CD14-positive monocyte (primary cell): ENCODE data around the gene TUBB3. TPM values are rescaled to one million over a fixed set of nuclear protein-coding genes. Genes with fewer than 3 reads are reported as not detected.

Experiments
- DNase-seq, 3 donors: peaks; one replicate each; pipeline ENCODE4 v3.0.0-alpha.2; 2011 to 2022
- H2AFZ ChIP-seq: 2 replicates; pipeline ENCODE4 v1.6.0; 2012; ENCODE audit warnings: mild to moderate bottlenecking, low read depth, low read length, inconsistent platforms; ENCODE audit not compliant: insufficient read depth, poor library complexity, severe bottlenecking
- H3K27ac ChIP-seq, 2 donors: 1 replicate in 1 of 2; 2 replicates in 1 of 2; pipeline ENCODE4 v1.5.1; 2012 to 2013; ENCODE audit warnings: low read length in 2 of 2, control low read depth in 1 of 2, inconsistent platforms in 1 of 2, low read depth in 1 of 2, mild to moderate bottlenecking in 1 of 2
- H3K27me3 ChIP-seq, 2 donors: one replicate each; pipeline versions ENCODE4 v1.6.0 to v1.6.1; 2011 to 2013; ENCODE audit warnings: low read length in 2 of 2; ENCODE audit not compliant: control insufficient read depth in 2 of 2, insufficient read depth in 2 of 2
- H3K36me3 ChIP-seq, 2 donors: replicated peaks in 1 of 2; 1 replicate in 1 of 2; 2 replicates in 1 of 2; pipeline versions ENCODE4 v1.5.1 to v1.6.1; 2012 to 2013; ENCODE audit warnings: low read length in 2 of 2, control low read depth in 1 of 2, inconsistent platforms in 1 of 2, mild to moderate bottlenecking in 1 of 2; ENCODE audit not compliant: insufficient read depth in 2 of 2, control insufficient read depth in 1 of 2
- H3K4me1 ChIP-seq, 2 donors: 1 replicate in 1 of 2; 2 replicates in 1 of 2; pipeline versions ENCODE4 v1.5.1 to v1.6.1; 2012 to 2013; ENCODE audit warnings: low read length in 2 of 2, control low read depth in 1 of 2, inconsistent platforms in 1 of 2, mild to moderate bottlenecking in 1 of 2, moderate library complexity in 1 of 2; ENCODE audit not compliant: insufficient read depth in 2 of 2, control insufficient read depth in 1 of 2
- H3K4me2 ChIP-seq: replicated peaks from 2 replicates; pipeline ENCODE3; 2012; ENCODE audit warnings: low read length, moderate library complexity, mild to moderate bottlenecking; ENCODE audit not compliant: poor library complexity, severe bottlenecking; ENCODE audit errors: extremely low read depth
- H3K4me3 ChIP-seq, 3 experiments: fragments of 200-600 bp in 1 of 3; sonication (generic) in 1 of 3; replicated peaks in 1 of 3; 1 replicate in 2 of 3; 2 replicates in 1 of 3; pipeline ENCODE4 v1.5.1; 2011 to 2013; ENCODE audit warnings: low read length in 3 of 3, mild to moderate bottlenecking in 3 of 3, control low read depth in 2 of 3, low read depth in 2 of 3, inconsistent platforms in 1 of 3, moderate library complexity in 1 of 3
- H3K79me2 ChIP-seq: 2 replicates; pipeline ENCODE4 v1.6.0; 2012; ENCODE audit warnings: mild to moderate bottlenecking, control low read depth, inconsistent platforms, low read length, moderate library complexity; ENCODE audit not compliant: insufficient read depth
- H3K9ac ChIP-seq: 2 replicates; pipeline ENCODE4 v1.6.0; 2017; ENCODE audit warnings: low read length, mild to moderate bottlenecking; ENCODE audit not compliant: insufficient read depth, poor library complexity, severe bottlenecking
- H3K9me3 ChIP-seq, 2 donors: replicated peaks in 1 of 2; 1 replicate in 1 of 2; 2 replicates in 1 of 2; pipeline versions ENCODE4 v1.5.1 to v1.6.1; 2012 to 2013; ENCODE audit warnings: low read length in 2 of 2, control low read depth in 1 of 2; ENCODE audit not compliant: control insufficient read depth in 1 of 2, insufficient read depth in 1 of 2
- H4K20me1 ChIP-seq: 2 replicates; pipeline ENCODE4 v1.6.0; 2012; ENCODE audit warnings: mild to moderate bottlenecking, low read length, control low read depth, moderate library complexity; ENCODE audit not compliant: insufficient read depth
- H3K27ac Mint-ChIP-seq, 7 donors: one replicate each; pipeline ENCODE4 v1.8.0; 2020; ENCODE audit warnings: mild to moderate bottlenecking in 7 of 7, mixed read lengths in 7 of 7, moderate library complexity in 6 of 7, inconsistent platforms in 2 of 7
- H3K27me3 Mint-ChIP-seq, 3 donors: one replicate each; pipeline ENCODE4 v1.8.0; 2021 to 2022; ENCODE audit warnings: low read depth in 3 of 3, mild to moderate bottlenecking in 3 of 3, mixed read lengths in 3 of 3, moderate library complexity in 3 of 3, inconsistent platforms in 1 of 3
- H3K36me3 Mint-ChIP-seq, 2 donors: one replicate each; pipeline ENCODE4 v1.8.0; 2020; ENCODE audit warnings: mixed read lengths in 2 of 2, inconsistent platforms in 1 of 2, mild to moderate bottlenecking in 1 of 2
- H3K4me1 Mint-ChIP-seq: one replicate; pipeline ENCODE4 v1.8.0; 2020; ENCODE audit warnings: mild to moderate bottlenecking, mixed read lengths
- H3K4me3 Mint-ChIP-seq, 2 donors: one replicate each; pipeline ENCODE4 v1.8.0; 2020; ENCODE audit warnings: mild to moderate bottlenecking in 2 of 2, mixed read lengths in 2 of 2, moderate library complexity in 1 of 2
- H3K9me3 Mint-ChIP-seq, 7 donors: one replicate each; pipeline ENCODE4 v1.8.0; 2020 to 2022; ENCODE audit warnings: mixed read lengths in 7 of 7, mild to moderate bottlenecking in 6 of 7, moderate library complexity in 6 of 7, inconsistent platforms in 2 of 7
- CTCF ChIP-seq: fragments of 200-600 bp; IDR thresholded peaks from one replicate; pipeline ENCODE4 v1.8.0; 2022; ENCODE audit warnings: antibody characterized with exemption, mild to moderate bottlenecking
- WGBS: methylation state at CpG from one replicate; pipeline ENCODE4 v1.1.5; 2013; ENCODE audit warnings: missing lambda C conversion rate; ENCODE audit not compliant: insufficient coverage; 5-methylcytosine and 5-hydroxymethylcytosine counted together
- intact Hi-C, 2 donors: fragments of 100-400 bp; cut with micrococcal nuclease; formaldehyde crosslinking; loops; one replicate each; pipeline versions ENCODE4 v1.15.0 to v1.15.1; 2023
- polyA plus RNA-seq, 3 donors: library from polyadenylated mRNA; depleted of rRNA in 1 of 3; unstranded in 2 of 3; stranded (reverse) in 1 of 3; fragments of 300-500 nt in 2 of 3; fragments of >200 nt in 1 of 3; fragmentation: Illumina TruSeq in 2 of 3; gene quantifications; 1 replicate in 2 of 3; 2 replicates in 1 of 3; pipeline ENCODE4 v1.2.3, GENCODE V29; 2012 to 2021

The TUBB3 gene
- polyA plus RNA-seq, 3 donors: 2.9 TPM; not detected in 2

- peaks cover 0 to 13% of the 10 kb centered on the region in 2 donors for H3K9me3 ChIP-seq
- H3K27ac Mint-ChIP-seq: no peak overlapping the region
Measured at GRCh38 chr16:89907055-89907814, 15.9 kb upstream of the TUBB3 start.

GRCh38 chr16:89908236-89908635 is 14.9 kb upstream of the TUBB3 start:
- Histone ChIP-seq H3K36me3 (peaks cover 56 to 68% of the 10 kb centered on the region in 2 donors), H2AFZ (no peak overlapping the region), H3K4me3 (no peak overlapping the region), H3K79me2 (no peaks in the 10 kb centered on the region), H3K4me1 (peaks cover 0 to 7% of the 10 kb centered on the region in 2 donors), H3K27me3 (no peaks in the 10 kb centered on the region), H3K4me2 (no peak overlapping the region), H3K27ac (no peak overlapping the region), H3K9ac (no peak overlapping the region), H3K9me3 (peaks cover 0 to 13% of the 10 kb centered on the region in 2 donors), H4K20me1 (peaks cover 89% of the 10 kb centered on the region)
- TF ChIP-seq CTCF: no peak
- intact Hi-C loops: no loop called here
- Mint-ChIP-seq H3K27me3 (peaks cover 0 to 1% (median 0%) of the 10 kb centered on the region in 3 donors), H3K36me3 (peaks cover 50 to 82% of the 10 kb centered on the region in 2 donors), H3K9me3 (peaks cover 1 to 10% (median 3%) of the 10 kb centered on the region in 7 donors), H3K4me3 (no peak overlapping the region), H3K4me1 (peaks cover 7% of the 10 kb centered on the region), H3K27ac (peak overlapping the region in 2 of 7 donors; percentile 36 to 63)
- 100% methylated on average over 2 of the region's 4 CpGs for WGBS
- no peak for DNase-seq

More at GRCh38 chr16:89907055-89907814, 15.9 kb upstream of the TUBB3 start:
- H3K36me3 Mint-ChIP-seq: peaks cover 50 to 87% of the 10 kb centered on the region in 2 donors
- H3K27me3 Mint-ChIP-seq: no peaks in the 10 kb centered on the region
- intact Hi-C loops: no loop called here
- Histone ChIP-seq H2AFZ (no peak overlapping the region), H3K4me2 (no peak overlapping the region), H3K36me3 (peaks cover 62 to 75% of the 10 kb centered on the region in 2 donors), H3K79me2 (no peaks in the 10 kb centered on the region), H3K4me1 (peaks cover 0 to 7% of the 10 kb centered on the region in 2 donors), H4K20me1 (peaks cover 86% of the 10 kb centered on the region), H3K27ac (no peak overlapping the region), H3K9ac (no peak overlapping the region), H3K4me3 (no peak overlapping the region), H3K27me3 (no peaks in the 10 kb centered on the region)
- 100% methylated on average over 3 of the region's 13 CpGs for WGBS
- no peak for DNase-seq
- peaks cover 7% of the 10 kb centered on the region for H3K4me1 Mint-ChIP-seq
- no peak for TF ChIP-seq CTCF
- peaks cover 0 to 10% (median 3%) of the 10 kb centered on the region in 7 donors for H3K9me3 Mint-ChIP-seq
- H3K4me3 Mint-ChIP-seq: no peak overlapping the region
